ENCODE results near the gene GLI2. TPM values are rescaled to one million over a fixed set of nuclear protein-coding genes. Genes with fewer than 3 reads are reported as not detected.
A peak's percentile ranks its signal among the peaks of the same experiment; 100 is the strongest.

GLI2 gene
- total RNA-seq, 1 donor from 2014 or later: 1.8 TPM

- DNase-seq (ENCODE audit: low spot score): no peak
- intact Hi-C loops (cut with DNase I): no loop called here
Observed at GRCh38 chr2:120749506-120750431, 14.1 kb downstream of the GLI2 start.

GRCh38 chr2:120750488-120751210 is 15.0 kb downstream of the GLI2 start:
- DNase-seq (ENCODE audit: low spot score): no peak
- intact Hi-C loops (cut with DNase I): no loop called here

GRCh38 chr2:120751553-120751952 is 15.9 kb downstream of the GLI2 start:
- no peak for DNase-seq (ENCODE audit: low spot score)
- intact Hi-C loops (cut with DNase I): no loop called here

- DNase-seq (ENCODE audit: low spot score): no peak
- intact Hi-C loops (cut with DNase I): no loop called here
Observed at GRCh38 chr2:120754067-120754960, 18.6 kb downstream of the GLI2 start.

GRCh38 chr2:120758181-120759144 is 22.8 kb downstream of the GLI2 start:
- DNase-seq (ENCODE audit: low spot score): peak; percentile 74
- intact Hi-C loops (cut with DNase I): no loop called here

- DNase-seq (ENCODE audit: low spot score): peak; percentile 65
- intact Hi-C loops (cut with DNase I): no loop called here
Observed at GRCh38 chr2:120759543-120760331, 24.1 kb downstream of the GLI2 start.

DNA sequence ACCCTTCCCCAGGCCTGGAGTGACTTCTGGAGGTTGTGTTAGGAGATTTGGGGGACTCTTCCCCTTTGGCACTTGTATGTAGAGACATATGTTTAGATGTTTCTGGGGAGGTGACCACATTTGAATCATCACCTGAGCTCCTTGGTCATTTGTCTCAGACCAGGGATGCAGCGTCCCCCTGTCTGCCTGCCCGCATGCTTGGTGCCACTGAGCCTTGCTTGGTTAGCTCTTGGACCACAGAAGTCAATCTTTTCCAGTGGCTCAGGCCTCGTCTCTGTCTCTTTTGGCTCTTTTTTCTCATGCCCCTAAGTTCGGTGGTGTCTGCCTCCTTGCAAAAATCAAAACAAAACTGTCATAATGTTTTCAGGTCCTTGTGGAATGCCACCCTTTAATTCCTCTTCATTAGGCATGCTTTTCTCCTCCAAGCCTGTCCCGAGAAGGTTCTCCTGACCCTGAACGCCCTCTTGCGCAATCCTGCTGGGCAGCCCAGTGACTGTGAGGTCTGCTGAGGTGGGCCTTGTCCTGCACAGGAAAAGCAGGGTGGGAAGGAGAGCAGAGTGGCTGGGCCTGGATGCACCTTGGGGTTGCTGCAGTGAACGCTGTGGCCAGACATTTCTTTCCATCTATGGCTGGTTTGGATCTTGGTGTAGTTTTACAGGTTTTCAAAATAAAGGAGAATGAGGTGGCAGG is 24.9 kb downstream of the GLI2 start:
- DNase-seq (ENCODE audit: low spot score): peak; percentile 66
- intact Hi-C loops (cut with DNase I): no loop called here

GRCh38 chr2:120761164-120761861 is 25.6 kb downstream of the GLI2 start:
- DNase-seq (ENCODE audit: low spot score): peak; percentile 63
- intact Hi-C loops (cut with DNase I): no loop called here

GRCh38 chr2:120761911-120762310 is 26.2 kb downstream of the GLI2 start:
- intact Hi-C loops (cut with DNase I): no loop called here

DNA sequence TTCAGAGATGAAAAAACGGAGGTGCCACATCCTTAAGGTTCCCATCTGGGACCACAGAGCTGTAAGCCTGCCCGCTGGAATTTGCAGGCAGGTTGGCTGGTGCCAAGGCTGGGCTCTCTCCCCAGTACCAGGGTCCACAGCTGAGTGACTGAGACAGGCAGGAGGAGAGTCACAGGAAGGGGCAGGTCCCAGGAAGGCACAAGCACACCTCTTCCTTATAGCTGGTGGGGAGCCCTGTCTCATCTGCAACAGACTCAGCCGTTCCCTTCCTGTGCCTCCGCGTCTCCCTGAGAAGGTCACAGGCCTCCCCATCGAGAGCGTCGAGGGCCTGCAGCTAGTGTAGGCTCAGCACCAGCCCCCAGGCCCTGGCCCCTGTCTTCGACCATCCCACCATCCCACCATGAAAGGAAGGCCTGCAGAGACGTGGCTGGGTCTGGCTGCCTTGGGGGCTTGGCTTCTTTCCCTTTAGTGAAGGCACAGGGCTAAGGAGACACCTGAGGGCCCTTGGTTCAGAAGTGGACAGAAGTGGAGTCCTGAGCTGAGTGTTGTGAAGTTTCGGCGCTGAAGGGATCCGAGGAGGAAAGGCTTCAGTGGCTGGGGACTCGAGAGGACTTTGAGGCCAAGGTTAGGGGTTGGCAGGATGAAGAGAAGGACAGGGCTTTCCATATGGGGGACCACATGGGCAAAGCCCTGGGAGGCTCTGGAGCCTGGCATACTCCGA is 26.8 kb downstream of the GLI2 start:
- peak; percentile 61 for DNase-seq (ENCODE audit: low spot score)
- intact Hi-C loops (cut with DNase I): no loop called here

More at GRCh38 chr2:120761911-120762310, 26.2 kb downstream of the GLI2 start:
- DNase-seq (ENCODE audit: low spot score): no peak

- intact Hi-C loops (cut with DNase I): no loop called here
- DNase-seq (ENCODE audit: low spot score): peak; percentile 75
Observed at GRCh38 chr2:120763508-120763907, 27.8 kb downstream of the GLI2 start.

- intact Hi-C loops (cut with DNase I): no loop called here
- DNase-seq (ENCODE audit: low spot score): peak; percentile 67
Observed at GRCh38 chr2:120763931-120764330, 28.3 kb downstream of the GLI2 start.

GRCh38 chr2:120764492-120764891 is 28.8 kb downstream of the GLI2 start:
- intact Hi-C loops (cut with DNase I): no loop called here
- peak; percentile 57 for DNase-seq (ENCODE audit: low spot score)

- intact Hi-C loops (cut with DNase I): no loop called here
- DNase-seq (ENCODE audit: low spot score): peak; percentile 75
Observed at GRCh38 chr2:120764991-120765677, 29.5 kb downstream of the GLI2 start.

GRCh38 chr2:120765678-120766469 is 30.2 kb downstream of the GLI2 start:
- intact Hi-C loops (cut with DNase I): no loop called here
- peak; percentile 87 for DNase-seq (ENCODE audit: low spot score)
